A673 (cell line): ENCODE results near the gene SLC66A2. TPM values are rescaled to one million over a fixed set of nuclear protein-coding genes. Genes with fewer than 3 reads are reported as not detected.

Experiments used
- BruUV-seq: library from RNA; stranded (reverse); fragments of 400-500 nt; replicated peaks from 2 replicates; lab custom pipeline; 2021; lab: Mats Ljungman, UMichigan
- CTCF ChIA-PET: fragments of 300-600 bp; sonication (Branson Sonifier 250); formaldehyde crosslinking; loops from one replicate; lab custom pipeline; 2022; ENCODE audit warnings: antibody characterized with exemption; lab: Charles Lee
- POLR2A ChIA-PET: fragments of 300-600 bp; sonication (Branson Sonifier 250); formaldehyde crosslinking; loops from one replicate; lab custom pipeline; 2022; ENCODE audit warnings: antibody characterized with exemption; ENCODE audit not compliant: low non-redundant PET; lab: Charles Lee
- DNase-seq: peaks from one replicate; pipeline ENCODE4 v3.0.0-alpha.2; 2015; ENCODE audit warnings: low spot score
- H3K27ac ChIP-seq: fragments of 200-600 bp; sonication (generic); 2 replicates; pipeline ENCODE4 v1.5.1; 2016; ENCODE audit warnings: mixed run types, low read depth, mild to moderate bottlenecking, mixed read lengths, antibody characterized with exemption, low read length; ENCODE audit not compliant: poor library complexity, severe bottlenecking
- H3K27me3 ChIP-seq: fragments of 200-600 bp; sonication (generic); replicated peaks from 2 replicates; pipeline ENCODE4 v1.6.1; 2017; ENCODE audit warnings: mixed run types, low read depth, mild to moderate bottlenecking, mixed read lengths, antibody characterized with exemption, low read length; ENCODE audit not compliant: insufficient read depth, poor library complexity
- H3K36me3 ChIP-seq: fragments of 200-600 bp; sonication (generic); 2 replicates; pipeline ENCODE4 v1.6.1; 2016; ENCODE audit warnings: mixed run types, mild to moderate bottlenecking, mixed read lengths, antibody characterized with exemption, low read length; ENCODE audit not compliant: insufficient read depth, poor library complexity, severe bottlenecking
- H3K4me1 ChIP-seq: fragments of 200-600 bp; sonication (generic); 2 replicates; pipeline ENCODE4 v1.6.1; 2017; ENCODE audit warnings: mixed run types, mild to moderate bottlenecking, mixed read lengths, antibody characterized with exemption, low read length; ENCODE audit not compliant: insufficient read depth, poor library complexity, severe bottlenecking
- H3K4me3 ChIP-seq: fragments of 200-600 bp; sonication (generic); 2 replicates; pipeline ENCODE4 v1.5.1; 2016; ENCODE audit warnings: low read depth, mixed run types, mild to moderate bottlenecking, mixed read lengths, low read length; ENCODE audit not compliant: poor library complexity, severe bottlenecking
- H3K9me3 ChIP-seq: fragments of 200-600 bp; sonication (generic); 2 replicates; pipeline ENCODE4 v1.6.1; 2016; ENCODE audit warnings: mixed run types, low read depth, mild to moderate bottlenecking, mixed read lengths, antibody characterized with exemption, low read length; ENCODE audit not compliant: poor library complexity, severe bottlenecking
- EZH2 ChIP-seq: fragments of 200-600 bp; sonication (generic); IDR thresholded peaks from 2 replicates; pipeline ENCODE4 v1.6.1; 2017; ENCODE audit warnings: borderline replicate concordance, low read depth, mild to moderate bottlenecking, mixed read lengths, antibody characterized with exemption, low read length; ENCODE audit not compliant: poor library complexity, severe bottlenecking
- intact Hi-C: fragments of 100-400 bp; cut with micrococcal nuclease; formaldehyde crosslinking; loops from one replicate; pipeline ENCODE4 v1.10.0; 2022; ENCODE audit not compliant: unreplicated experiment
- total RNA-seq: library from RNA; stranded (reverse); gene quantifications from 2 replicates; pipeline ENCODE4 v1.2.3, GENCODE V29; 2021
- TF ChIP-seq, protein P1 (sequence below): fragments of 300-800, 200-600 bp; sonication (generic); conservative IDR thresholded peaks from 2 replicates; pipeline ENCODE4 v1.5.1; 2017; ENCODE audit warnings: low read depth, mild to moderate bottlenecking, antibody characterized with exemption, low read length, moderate library complexity, mixed read lengths

Gene SLC66A2
- total RNA-seq, 1 experiment from 2014 or later, result 28.0 TPM

DNA sequence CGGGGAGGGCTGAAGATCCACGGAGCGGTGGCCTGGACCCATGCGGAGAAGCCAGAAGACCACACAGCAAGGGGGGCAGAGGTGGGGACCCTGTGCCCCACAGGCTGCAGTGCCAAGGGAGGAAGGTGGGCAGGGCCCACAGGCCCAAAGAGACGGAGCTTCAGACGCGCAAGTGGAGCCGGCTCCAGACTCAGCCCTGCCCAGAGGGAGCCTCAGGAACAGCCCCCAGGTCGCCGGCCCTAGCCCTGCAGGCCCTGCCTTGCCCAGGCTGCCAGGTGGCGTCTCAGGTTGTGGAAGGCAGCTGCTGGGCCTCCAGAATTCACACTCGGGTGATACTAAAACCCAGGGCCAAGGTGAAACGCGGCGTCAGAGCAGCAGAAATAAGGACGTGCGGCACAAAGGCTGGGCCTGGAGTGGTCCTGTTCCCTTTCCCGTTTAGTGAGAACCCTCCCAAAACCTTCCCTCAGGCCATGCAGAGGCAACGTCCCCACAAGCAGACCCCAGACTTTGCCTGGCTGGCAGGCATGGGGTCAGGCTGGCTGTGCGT lies 36.8 kb downstream of the SLC66A2 start:
- ChIA-PET CTCF (no interaction called here), POLR2A (no interaction called here)
- H3K27ac ChIP-seq, result no peak overlapping the region
- H3K36me3 ChIP-seq, result peaks cover 7% of the 10 kb centered on the region
- H3K27me3 ChIP-seq, result no peaks in the 10 kb centered on the region
- H3K9me3 ChIP-seq, result no peaks in the 10 kb centered on the region
- TF ChIP-seq, protein P1, sequence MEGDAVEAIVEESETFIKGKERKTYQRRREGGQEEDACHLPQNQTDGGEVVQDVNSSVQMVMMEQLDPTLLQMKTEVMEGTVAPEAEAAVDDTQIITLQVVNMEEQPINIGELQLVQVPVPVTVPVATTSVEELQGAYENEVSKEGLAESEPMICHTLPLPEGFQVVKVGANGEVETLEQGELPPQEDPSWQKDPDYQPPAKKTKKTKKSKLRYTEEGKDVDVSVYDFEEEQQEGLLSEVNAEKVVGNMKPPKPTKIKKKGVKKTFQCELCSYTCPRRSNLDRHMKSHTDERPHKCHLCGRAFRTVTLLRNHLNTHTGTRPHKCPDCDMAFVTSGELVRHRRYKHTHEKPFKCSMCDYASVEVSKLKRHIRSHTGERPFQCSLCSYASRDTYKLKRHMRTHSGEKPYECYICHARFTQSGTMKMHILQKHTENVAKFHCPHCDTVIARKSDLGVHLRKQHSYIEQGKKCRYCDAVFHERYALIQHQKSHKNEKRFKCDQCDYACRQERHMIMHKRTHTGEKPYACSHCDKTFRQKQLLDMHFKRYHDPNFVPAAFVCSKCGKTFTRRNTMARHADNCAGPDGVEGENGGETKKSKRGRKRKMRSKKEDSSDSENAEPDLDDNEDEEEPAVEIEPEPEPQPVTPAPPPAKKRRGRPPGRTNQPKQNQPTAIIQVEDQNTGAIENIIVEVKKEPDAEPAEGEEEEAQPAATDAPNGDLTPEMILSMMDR, result no peak
- no peak for TF ChIP-seq EZH2
- DNase-seq, result no peak
- H3K4me1 ChIP-seq, result no peaks in the 10 kb centered on the region
- intact Hi-C loops, result no loop called here
- no peak overlapping the region for H3K4me3 ChIP-seq
- BruUV-seq, result no TSS peak

GRCh38 chr18:79912994-79913831 lies 38.2 kb downstream of the SLC66A2 start:
- Histone ChIP-seq H3K9me3 (no peaks in the 10 kb centered on the region), H3K4me3 (no peak overlapping the region), H3K27me3 (no peaks in the 10 kb centered on the region), H3K36me3 (peaks cover 4% of the 10 kb centered on the region), H3K27ac (no peak overlapping the region), H3K4me1 (no peaks in the 10 kb centered on the region)
- BruUV-seq, result no TSS peak
- ChIA-PET POLR2A (no interaction called here), CTCF (no interaction called here)
- no peak for DNase-seq
- TF ChIP-seq, protein P1, result no peak
- TF ChIP-seq EZH2, result no peak
- intact Hi-C loops, result no loop called here

GRCh38 chr18:79912409-79912991 lies 39.0 kb downstream of the SLC66A2 start:
- Histone ChIP-seq H3K36me3 (peaks cover 3% of the 10 kb centered on the region), H3K27ac (no peak overlapping the region), H3K4me1 (no peaks in the 10 kb centered on the region), H3K9me3 (no peaks in the 10 kb centered on the region), H3K27me3 (no peaks in the 10 kb centered on the region), H3K4me3 (no peak overlapping the region)
- ChIA-PET POLR2A (no interaction called here), CTCF (no interaction called here)
- intact Hi-C loops, result no loop called here
- no peak for TF ChIP-seq EZH2
- TF ChIP-seq, protein P1, result no peak
- no peak for DNase-seq
- no TSS peak for BruUV-seq
